ENCODE results near the gene LAPTM5.

- no peak for TF ChIP-seq CTCF (IDR thresholded peaks at IDR 0.05)
- no peak for TF ChIP-seq POLR2A (IDR thresholded peaks at IDR 0.05)
Measured at GRCh38 chr1:30786264-30786991, 28.9 kb upstream of the LAPTM5 start.
